Naive thymus-derived CD4-positive, alpha-beta T cell (primary cell): ENCODE measurements around the gene LRRC74A. TPM values are rescaled to one million over a fixed set of nuclear protein-coding genes. Genes with fewer than 3 reads are reported as not detected.

Experiments used
- polyA plus RNA-seq, 2 donors: library from polyadenylated mRNA; unstranded; fragments of 300-500 nt; fragmentation: Illumina TruSeq; gene quantifications; one replicate each; pipeline ENCODE4 v1.2.3, GENCODE V29; 2021
- total RNA-seq, 6 experiments: library from RNA in 5 of 6; stranded (reverse) in 5 of 6; gene quantifications; 1 replicate in 5 of 6; 2 replicates in 1 of 6; pipeline ENCODE4 v1.2.3 and lab custom pipeline; 2021 to 2026

LRRC74A gene
- total and polyA plus RNA-seq, 7 experiments from 2014 or later: not detected

Other genes starting within 250 kb of the LRRC74A start
- gene VASH1, start 64.9 kb upstream of the LRRC74A start, total RNA-seq: 10 to 100 TPM in 1 of 5 experiments, 1 to 10 TPM in 4; 1.1 to 18.2 (median 5.6) TPM
- under 1 TPM; 0.52 to 0.54 TPM for gene VASH1, start 64.9 kb upstream of the LRRC74A start, polyA plus RNA-seq
- 10 to 100 TPM; 14.5 to 37.6 (median 19.9) TPM for gene ANGEL1, start 13.5 kb upstream of the LRRC74A start, total RNA-seq
- gene ANGEL1, start 13.5 kb upstream of the LRRC74A start, polyA plus RNA-seq: 10 to 100 TPM; 28.3 to 28.9 TPM
- 10 to 100 TPM; 30.2 to 45.2 (median 34.6) TPM for gene IRF2BPL, start 202.3 kb downstream of the LRRC74A start, total RNA-seq
- gene IRF2BPL, start 202.3 kb downstream of the LRRC74A start, polyA plus RNA-seq: 1 to 10 TPM; 3.5 to 3.8 TPM